ENCODE data around the gene SLC7A6. TPM values are rescaled to one million over a fixed set of nuclear protein-coding genes. Genes with fewer than 3 reads are reported as not detected.

SLC7A6 gene
- total RNA-seq, 1 donor from 2014 or later = 71.9 TPM

DNA sequence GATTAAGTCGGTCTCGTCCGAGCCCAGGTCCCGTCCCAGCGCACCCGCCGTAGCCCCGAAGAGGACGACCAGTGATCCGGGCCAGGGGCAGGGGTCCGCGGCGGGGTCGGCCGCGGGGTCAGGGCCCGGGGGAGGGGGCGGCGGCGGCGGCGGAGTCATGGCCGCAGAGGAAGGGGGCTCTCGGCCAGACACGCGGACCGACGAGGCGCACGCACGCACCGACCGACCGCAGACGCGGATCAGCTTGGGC, 28.5 kb upstream of the SLC7A6 start, which contains the start of gene ESRP2:
Gene ESRP2 (minus strand): TSS at position 241 of the 250 bp plus-strand sequence. CDS start 82 bp downstream, at position 159.
- peak within 1 kb of the TSS; percentile 82 for H3K4me3 Mint-ChIP-seq (ENCODE audit: unreplicated experiment)
- peak within 1 kb of the TSS; percentile 79 for H3K27ac Mint-ChIP-seq (ENCODE audit: unreplicated experiment)
- DNase-seq (ENCODE audit: low read depth) = no peak
- H3K9me3 Mint-ChIP-seq (ENCODE audit: unreplicated experiment) = no peaks in the 10 kb centered on the region
- Histone ChIP-seq H3K4me1 (ENCODE audit: insufficient read depth, low read length) (peaks cover 22% of the 10 kb centered on the region), H2AFZ (ENCODE audit: low read depth, low read length) (peak within 1 kb of the TSS; percentile 75), H3K4me3 (ENCODE audit: insufficient read depth, low read depth, low read length) (peak within 1 kb of the TSS; percentile 65), H4K20me1 (ENCODE audit: insufficient read depth, low read length) (no peaks in the 10 kb centered on the region), H3K9me3 (ENCODE audit: insufficient read depth, low read depth, low read length) (no peaks in the 10 kb centered on the region), H3K27ac (ENCODE audit: low read depth, low read length) (peak within 1 kb of the TSS; percentile 73), H3K4me2 (ENCODE audit: low read length) (peak within 1 kb of the TSS; percentile 84), H3K27me3 (ENCODE audit: insufficient read depth, low read length) (peaks cover 15% of the 10 kb centered on the region), H3K9ac (ENCODE audit: low read length) (peak within 1 kb of the TSS; percentile 79), H3K36me3 (ENCODE audit: insufficient read depth, low read length) (no peaks in the 10 kb centered on the region), H3K79me2 (ENCODE audit: insufficient read depth, low read length) (no peaks in the 10 kb centered on the region)
- TF ChIP-seq EZH2 (IDR thresholded peaks at IDR 0.05; ENCODE audit: insufficient read depth, low read length) = no peak
- TF ChIP-seq, protein P1, sequence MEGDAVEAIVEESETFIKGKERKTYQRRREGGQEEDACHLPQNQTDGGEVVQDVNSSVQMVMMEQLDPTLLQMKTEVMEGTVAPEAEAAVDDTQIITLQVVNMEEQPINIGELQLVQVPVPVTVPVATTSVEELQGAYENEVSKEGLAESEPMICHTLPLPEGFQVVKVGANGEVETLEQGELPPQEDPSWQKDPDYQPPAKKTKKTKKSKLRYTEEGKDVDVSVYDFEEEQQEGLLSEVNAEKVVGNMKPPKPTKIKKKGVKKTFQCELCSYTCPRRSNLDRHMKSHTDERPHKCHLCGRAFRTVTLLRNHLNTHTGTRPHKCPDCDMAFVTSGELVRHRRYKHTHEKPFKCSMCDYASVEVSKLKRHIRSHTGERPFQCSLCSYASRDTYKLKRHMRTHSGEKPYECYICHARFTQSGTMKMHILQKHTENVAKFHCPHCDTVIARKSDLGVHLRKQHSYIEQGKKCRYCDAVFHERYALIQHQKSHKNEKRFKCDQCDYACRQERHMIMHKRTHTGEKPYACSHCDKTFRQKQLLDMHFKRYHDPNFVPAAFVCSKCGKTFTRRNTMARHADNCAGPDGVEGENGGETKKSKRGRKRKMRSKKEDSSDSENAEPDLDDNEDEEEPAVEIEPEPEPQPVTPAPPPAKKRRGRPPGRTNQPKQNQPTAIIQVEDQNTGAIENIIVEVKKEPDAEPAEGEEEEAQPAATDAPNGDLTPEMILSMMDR (IDR thresholded peaks at IDR 0.05; ENCODE audit: insufficient read depth, low read depth, low read length) = no peak
- H3K36me3 Mint-ChIP-seq (ENCODE audit: low read depth, unreplicated experiment) = no peaks in the 10 kb centered on the region
- peaks cover 4% of the 10 kb centered on the region for H3K27me3 Mint-ChIP-seq (ENCODE audit: low read depth, unreplicated experiment)
- H3K4me1 Mint-ChIP-seq (ENCODE audit: low read depth, unreplicated experiment) = peaks cover 4% of the 10 kb centered on the region
- no peak for FAIRE-seq

DNA sequence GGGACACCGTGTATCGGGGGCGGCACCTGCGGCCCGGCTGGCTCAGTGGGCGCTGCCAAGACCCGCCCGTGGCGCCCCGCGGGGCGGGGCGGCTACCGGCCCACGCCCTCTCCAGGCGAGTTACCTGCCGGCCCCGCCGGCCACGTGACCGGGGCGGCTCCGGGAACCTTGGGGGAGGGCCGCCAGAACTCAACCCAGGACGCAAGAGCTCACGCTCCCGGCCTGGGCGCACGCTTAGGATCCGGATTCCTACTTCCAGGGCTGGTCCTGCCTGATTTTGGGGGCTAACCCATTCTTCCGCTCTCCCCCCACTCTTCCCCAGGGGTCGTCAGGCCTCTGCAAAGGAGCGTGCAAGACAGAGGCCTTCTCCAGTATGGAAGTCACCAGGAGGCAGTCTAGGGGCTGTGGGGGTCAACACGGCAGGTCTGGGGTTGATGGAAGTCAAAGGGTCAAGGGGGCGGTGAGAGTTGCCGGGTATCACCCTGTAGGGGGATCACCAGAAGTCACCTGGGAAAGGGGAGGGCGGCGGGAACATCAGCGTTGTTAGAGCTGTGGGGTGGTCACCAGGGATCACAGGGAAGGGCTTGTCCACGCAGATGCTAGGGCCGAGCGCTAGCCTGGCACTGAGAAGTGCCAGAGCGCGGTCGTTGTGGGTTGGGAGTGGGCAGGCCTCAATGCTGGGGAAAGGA, 28.0 kb upstream of the SLC7A6 start:
- no peak for DNase-seq (ENCODE audit: low read depth)
- Histone ChIP-seq H3K4me3 (ENCODE audit: insufficient read depth, low read depth, low read length) (peak overlapping the region; percentile 65), H3K79me2 (ENCODE audit: insufficient read depth, low read length) (no peaks in the 10 kb centered on the region), H3K27me3 (ENCODE audit: insufficient read depth, low read length) (peaks cover 15% of the 10 kb centered on the region), H2AFZ (ENCODE audit: low read depth, low read length) (peak overlapping the region; percentile 75), H3K36me3 (ENCODE audit: insufficient read depth, low read length) (no peaks in the 10 kb centered on the region), H3K9me3 (ENCODE audit: insufficient read depth, low read depth, low read length) (no peaks in the 10 kb centered on the region), H3K9ac (ENCODE audit: low read length) (peak overlapping the region; percentile 79), H4K20me1 (ENCODE audit: insufficient read depth, low read length) (no peaks in the 10 kb centered on the region), H3K27ac (ENCODE audit: low read depth, low read length) (no peak overlapping the region), H3K4me2 (ENCODE audit: low read length) (peak overlapping the region; percentile 84), H3K4me1 (ENCODE audit: insufficient read depth, low read length) (peaks cover 22% of the 10 kb centered on the region)
- H3K4me1 Mint-ChIP-seq (ENCODE audit: low read depth, unreplicated experiment) = peaks cover 4% of the 10 kb centered on the region
- peak overlapping the region; percentile 82 for H3K4me3 Mint-ChIP-seq (ENCODE audit: unreplicated experiment)
- H3K9me3 Mint-ChIP-seq (ENCODE audit: unreplicated experiment) = no peaks in the 10 kb centered on the region
- peaks cover 4% of the 10 kb centered on the region for H3K27me3 Mint-ChIP-seq (ENCODE audit: low read depth, unreplicated experiment)
- H3K36me3 Mint-ChIP-seq (ENCODE audit: low read depth, unreplicated experiment) = no peaks in the 10 kb centered on the region
- no peak for FAIRE-seq
- H3K27ac Mint-ChIP-seq (ENCODE audit: unreplicated experiment) = peak overlapping the region; percentile 79
- TF ChIP-seq EZH2 (IDR thresholded peaks at IDR 0.05; ENCODE audit: insufficient read depth, low read length) = peak; percentile 76
- TF ChIP-seq, protein P1 (IDR thresholded peaks at IDR 0.05; ENCODE audit: insufficient read depth, low read depth, low read length) = no peak

DNA sequence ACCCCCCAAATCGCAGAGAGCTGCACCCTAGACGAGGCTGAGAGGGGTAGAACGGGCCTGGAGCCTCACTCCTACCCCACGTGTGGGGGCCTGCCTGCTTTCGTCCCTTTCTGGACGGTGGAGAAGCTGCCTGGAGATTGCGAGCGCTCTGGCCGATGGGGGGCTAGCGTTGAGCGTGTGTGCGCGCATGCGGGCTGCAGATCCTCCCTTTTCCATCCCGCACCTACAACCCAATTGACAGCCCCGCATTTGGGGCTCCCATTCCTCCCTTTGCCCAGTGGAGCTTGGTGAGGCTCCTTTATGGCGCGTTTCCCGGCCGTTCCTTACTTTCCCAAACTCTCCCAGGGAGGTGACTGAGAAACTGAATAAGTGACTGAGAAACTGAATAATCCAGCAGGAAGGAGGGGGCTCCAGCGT, 27.5 kb upstream of the SLC7A6 start:
- peak overlapping the region; percentile 79 for H3K27ac Mint-ChIP-seq (ENCODE audit: unreplicated experiment)
- Histone ChIP-seq H3K4me3 (ENCODE audit: insufficient read depth, low read depth, low read length) (peak overlapping the region; percentile 65), H3K79me2 (ENCODE audit: insufficient read depth, low read length) (no peaks in the 10 kb centered on the region), H3K9me3 (ENCODE audit: insufficient read depth, low read depth, low read length) (no peaks in the 10 kb centered on the region), H4K20me1 (ENCODE audit: insufficient read depth, low read length) (no peaks in the 10 kb centered on the region), H2AFZ (ENCODE audit: low read depth, low read length) (peak overlapping the region; percentile 75), H3K27ac (ENCODE audit: low read depth, low read length) (peak overlapping the region; percentile 73), H3K4me1 (ENCODE audit: insufficient read depth, low read length) (peaks cover 22% of the 10 kb centered on the region), H3K4me2 (ENCODE audit: low read length) (peak overlapping the region; percentile 84), H3K9ac (ENCODE audit: low read length) (peak overlapping the region; percentile 79), H3K36me3 (ENCODE audit: insufficient read depth, low read length) (no peaks in the 10 kb centered on the region), H3K27me3 (ENCODE audit: insufficient read depth, low read length) (peaks cover 15% of the 10 kb centered on the region)
- H3K9me3 Mint-ChIP-seq (ENCODE audit: unreplicated experiment) = no peaks in the 10 kb centered on the region
- peaks cover 4% of the 10 kb centered on the region for H3K4me1 Mint-ChIP-seq (ENCODE audit: low read depth, unreplicated experiment)
- FAIRE-seq (no peak), DNase-seq (ENCODE audit: low read depth) (no peak)
- H3K4me3 Mint-ChIP-seq (ENCODE audit: unreplicated experiment) = peak overlapping the region; percentile 82
- no peaks in the 10 kb centered on the region for H3K36me3 Mint-ChIP-seq (ENCODE audit: low read depth, unreplicated experiment)
- TF ChIP-seq EZH2 (IDR thresholded peaks at IDR 0.05; ENCODE audit: insufficient read depth, low read length) = no peak
- TF ChIP-seq, protein P1 (IDR thresholded peaks at IDR 0.05; ENCODE audit: insufficient read depth, low read depth, low read length) = no peak
- peaks cover 4% of the 10 kb centered on the region for H3K27me3 Mint-ChIP-seq (ENCODE audit: low read depth, unreplicated experiment)
